K562 (cell line): Measurements from ENCODE around the gene CTCFL.

Experiments
- CHD4 ChIP-seq: fragments of 200-600 bp; sonication (generic); IDR thresholded peaks from 3 replicates; pipeline ENCODE4 v1.6.1; 2012; ENCODE audit warnings: low read depth, mild to moderate bottlenecking, mixed read lengths, low read length, inconsistent platforms; ENCODE audit not compliant: insufficient read depth, insufficient replicate concordance, poor library complexity, severe bottlenecking
- DMBX1 ChIP-seq: fragments of 250-450 bp; sonication (Bioruptor Pico); IDR thresholded peaks from 2 replicates; pipeline ENCODE4 v1.8.0; 2022; ENCODE audit warnings: inconsistent platforms, mild to moderate bottlenecking, moderate library complexity, borderline replicate concordance
- MXI1 ChIP-seq: IDR thresholded peaks from 2 replicates; pipeline ENCODE4 v1.6.1; 2011; ENCODE audit warnings: low read depth, mild to moderate bottlenecking, improper control_type of control experiment, low read length
- U2AF2 ChIP-seq: fragments of 200-400 bp; formaldehyde crosslinking; optimal IDR thresholded peaks from 2 replicates; pipeline ENCODE3; 2017; ENCODE audit warnings: low read depth, mild to moderate bottlenecking, low read length
- ZNF12 ChIP-seq: sonication (generic); formaldehyde crosslinking; IDR thresholded peaks from 2 replicates; pipeline ENCODE4 v1.4.0; 2020; ENCODE audit warnings: mild to moderate bottlenecking, missing genetic modification reagents
- TF ChIP-seq, protein P1 (sequence below): sonication (generic); formaldehyde crosslinking; IDR thresholded peaks from 2 replicates; pipeline ENCODE4 v1.8.0; 2023; ENCODE audit warnings: mild to moderate bottlenecking, missing genetic modification reagents
- TF ChIP-seq, protein P2 (sequence below), 3 experiments: fragments of 200-800 bp in 1 of 3; fragments of 250-450 bp in 1 of 3; fragments of 450-650 bp in 1 of 3; sonication (Bioruptor Pico) in 1 of 3; sonication (Bioruptor generic) in 1 of 3; formaldehyde crosslinking in 1 of 3; IDR thresholded peaks; 2 replicates each; pipeline versions ENCODE4 v1.6.1 to v1.8.0; 2016 to 2022; ENCODE audit warnings: mild to moderate bottlenecking in 2 of 3, missing genetic modification characterization in 2 of 3, missing compliant biosample characterization in 1 of 3, moderate library complexity in 1 of 3
- TF ChIP-seq, protein P3 (sequence below): sonication (generic); formaldehyde crosslinking; IDR thresholded peaks from 2 replicates; pipeline ENCODE4 v1.8.1; 2023; ENCODE audit warnings: mild to moderate bottlenecking, missing genetic modification reagents

DNA sequence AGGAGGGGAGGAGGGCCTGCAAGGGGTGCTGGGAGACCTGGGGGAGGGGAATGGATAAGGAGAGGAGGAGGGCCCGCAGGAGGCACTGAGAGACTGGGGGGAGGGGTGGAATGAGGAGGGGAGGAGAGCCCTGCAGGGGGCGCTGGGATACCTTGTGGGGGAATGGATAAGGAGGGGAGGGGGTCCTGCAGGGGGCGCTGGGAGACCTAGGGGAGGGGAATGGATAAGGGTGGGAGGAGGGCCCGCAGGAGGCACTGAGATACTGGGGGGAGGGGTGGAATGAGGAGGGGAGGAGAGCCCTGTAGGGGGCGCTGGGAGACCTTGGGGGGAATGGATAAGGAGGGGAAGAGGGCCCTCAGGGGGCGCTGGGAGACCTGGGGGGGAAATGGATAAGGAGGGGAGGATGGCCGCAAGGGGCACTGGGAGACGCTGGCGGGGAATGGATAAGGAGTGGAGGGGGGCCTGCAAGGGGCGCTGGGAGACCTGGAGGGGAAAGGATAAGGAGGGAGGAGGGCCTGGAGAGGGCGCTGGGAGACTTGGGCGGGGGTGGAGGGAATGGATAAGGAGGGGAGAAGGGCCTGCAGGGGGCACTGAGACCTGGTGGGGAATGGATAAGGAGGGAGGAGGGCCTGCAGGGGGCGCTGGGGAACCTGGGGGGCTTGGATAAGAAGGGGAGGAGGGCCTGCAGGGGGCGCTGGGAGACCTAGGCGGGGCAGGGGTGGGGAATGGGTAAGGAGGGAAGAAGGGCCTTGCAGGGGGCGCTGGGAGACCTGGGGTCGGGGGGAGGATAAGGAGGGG is 1.3 kb upstream of the CTCFL start:
- TF ChIP-seq, protein P1, sequence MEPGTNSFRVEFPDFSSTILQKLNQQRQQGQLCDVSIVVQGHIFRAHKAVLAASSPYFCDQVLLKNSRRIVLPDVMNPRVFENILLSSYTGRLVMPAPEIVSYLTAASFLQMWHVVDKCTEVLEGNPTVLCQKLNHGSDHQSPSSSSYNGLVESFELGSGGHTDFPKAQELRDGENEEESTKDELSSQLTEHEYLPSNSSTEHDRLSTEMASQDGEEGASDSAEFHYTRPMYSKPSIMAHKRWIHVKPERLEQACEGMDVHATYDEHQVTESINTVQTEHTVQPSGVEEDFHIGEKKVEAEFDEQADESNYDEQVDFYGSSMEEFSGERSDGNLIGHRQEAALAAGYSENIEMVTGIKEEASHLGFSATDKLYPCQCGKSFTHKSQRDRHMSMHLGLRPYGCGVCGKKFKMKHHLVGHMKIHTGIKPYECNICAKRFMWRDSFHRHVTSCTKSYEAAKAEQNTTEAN (CRISPR knock-in tag) = no peak
- TF ChIP-seq, protein P2, sequence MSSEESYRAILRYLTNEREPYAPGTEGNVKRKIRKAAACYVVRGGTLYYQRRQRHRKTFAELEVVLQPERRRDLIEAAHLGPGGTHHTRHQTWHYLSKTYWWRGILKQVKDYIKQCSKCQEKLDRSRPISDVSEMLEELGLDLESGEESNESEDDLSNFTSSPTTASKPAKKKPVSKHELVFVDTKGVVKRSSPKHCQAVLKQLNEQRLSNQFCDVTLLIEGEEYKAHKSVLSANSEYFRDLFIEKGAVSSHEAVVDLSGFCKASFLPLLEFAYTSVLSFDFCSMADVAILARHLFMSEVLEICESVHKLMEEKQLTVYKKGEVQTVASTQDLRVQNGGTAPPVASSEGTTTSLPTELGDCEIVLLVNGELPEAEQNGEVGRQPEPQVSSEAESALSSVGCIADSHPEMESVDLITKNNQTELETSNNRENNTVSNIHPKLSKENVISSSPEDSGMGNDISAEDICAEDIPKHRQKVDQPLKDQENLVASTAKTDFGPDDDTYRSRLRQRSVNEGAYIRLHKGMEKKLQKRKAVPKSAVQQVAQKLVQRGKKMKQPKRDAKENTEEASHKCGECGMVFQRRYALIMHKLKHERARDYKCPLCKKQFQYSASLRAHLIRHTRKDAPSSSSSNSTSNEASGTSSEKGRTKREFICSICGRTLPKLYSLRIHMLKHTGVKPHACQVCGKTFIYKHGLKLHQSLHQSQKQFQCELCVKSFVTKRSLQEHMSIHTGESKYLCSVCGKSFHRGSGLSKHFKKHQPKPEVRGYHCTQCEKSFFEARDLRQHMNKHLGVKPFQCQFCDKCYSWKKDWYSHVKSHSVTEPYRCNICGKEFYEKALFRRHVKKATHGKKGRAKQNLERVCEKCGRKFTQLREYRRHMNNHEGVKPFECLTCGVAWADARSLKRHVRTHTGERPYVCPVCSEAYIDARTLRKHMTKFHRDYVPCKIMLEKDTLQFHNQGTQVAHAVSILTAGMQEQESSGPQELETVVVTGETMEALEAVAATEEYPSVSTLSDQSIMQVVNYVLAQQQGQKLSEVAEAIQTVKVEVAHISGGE (CRISPR knock-in tag; IDR thresholded peaks at IDR 0.05) = no peak
- TF ChIP-seq MXI1 (no peak), DMBX1 (CRISPR knock-in tag) (no peak), U2AF2 (no peak), CHD4 (peak; percentile 73), ZNF12 (no peak)
- TF ChIP-seq, protein P3, sequence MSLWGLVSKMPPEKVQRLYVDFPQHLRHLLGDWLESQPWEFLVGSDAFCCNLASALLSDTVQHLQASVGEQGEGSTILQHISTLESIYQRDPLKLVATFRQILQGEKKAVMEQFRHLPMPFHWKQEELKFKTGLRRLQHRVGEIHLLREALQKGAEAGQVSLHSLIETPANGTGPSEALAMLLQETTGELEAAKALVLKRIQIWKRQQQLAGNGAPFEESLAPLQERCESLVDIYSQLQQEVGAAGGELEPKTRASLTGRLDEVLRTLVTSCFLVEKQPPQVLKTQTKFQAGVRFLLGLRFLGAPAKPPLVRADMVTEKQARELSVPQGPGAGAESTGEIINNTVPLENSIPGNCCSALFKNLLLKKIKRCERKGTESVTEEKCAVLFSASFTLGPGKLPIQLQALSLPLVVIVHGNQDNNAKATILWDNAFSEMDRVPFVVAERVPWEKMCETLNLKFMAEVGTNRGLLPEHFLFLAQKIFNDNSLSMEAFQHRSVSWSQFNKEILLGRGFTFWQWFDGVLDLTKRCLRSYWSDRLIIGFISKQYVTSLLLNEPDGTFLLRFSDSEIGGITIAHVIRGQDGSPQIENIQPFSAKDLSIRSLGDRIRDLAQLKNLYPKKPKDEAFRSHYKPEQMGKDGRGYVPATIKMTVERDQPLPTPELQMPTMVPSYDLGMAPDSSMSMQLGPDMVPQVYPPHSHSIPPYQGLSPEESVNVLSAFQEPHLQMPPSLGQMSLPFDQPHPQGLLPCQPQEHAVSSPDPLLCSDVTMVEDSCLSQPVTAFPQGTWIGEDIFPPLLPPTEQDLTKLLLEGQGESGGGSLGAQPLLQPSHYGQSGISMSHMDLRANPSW = no peak
